C4-2B (cell line): Measurements from ENCODE around the gene TMEM184A.

Source experiments
- ZFX ChIP-seq: fragments of 450-650 bp; IDR thresholded peaks from 2 replicates; pipeline ENCODE4 v1.6.1; 2017
- TF ChIP-seq, protein P1 (sequence below): fragments of 450-650 bp; conservative IDR thresholded peaks from 2 replicates; pipeline ENCODE4 v1.5.1; 2017; ENCODE audit warnings: mild to moderate bottlenecking

DNA sequence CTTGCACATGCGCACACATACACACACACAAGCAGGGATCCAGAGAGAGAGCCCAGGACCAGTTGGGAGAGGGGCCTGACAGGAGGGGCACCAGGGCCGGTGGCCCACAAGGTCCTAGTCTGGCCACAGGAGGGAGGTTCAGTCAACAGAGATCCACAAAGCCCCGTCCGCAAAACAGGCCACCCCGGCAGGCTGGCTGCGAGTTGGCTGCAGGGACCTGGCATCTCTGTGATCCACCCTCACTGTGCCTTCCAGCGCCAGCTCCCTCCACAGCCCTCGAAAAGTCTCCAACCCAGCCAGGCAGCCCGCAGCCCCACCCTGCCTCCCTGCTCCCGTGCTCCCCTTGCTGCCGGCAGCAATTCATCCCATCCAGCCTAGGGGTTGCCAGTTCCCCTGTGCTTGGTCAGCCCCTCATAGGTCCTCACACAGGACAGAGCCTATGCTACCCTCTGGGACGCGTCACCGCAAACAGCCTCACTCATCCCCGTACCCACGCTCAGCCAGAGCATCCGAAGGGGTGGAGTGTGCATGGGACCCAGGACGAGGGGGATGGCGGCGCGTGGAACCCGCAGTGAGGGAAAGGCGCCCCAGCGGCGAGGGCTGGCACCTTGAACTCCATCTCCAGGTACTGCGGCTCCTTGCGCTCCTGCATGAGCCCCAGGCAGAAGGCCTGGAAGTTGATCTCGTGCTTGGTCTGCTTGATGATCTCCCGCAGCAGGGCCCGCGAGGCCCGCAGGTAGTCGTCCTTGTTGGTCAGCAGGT, 59.3 kb downstream of the TMEM184A start:
- TF ChIP-seq, protein P1, sequence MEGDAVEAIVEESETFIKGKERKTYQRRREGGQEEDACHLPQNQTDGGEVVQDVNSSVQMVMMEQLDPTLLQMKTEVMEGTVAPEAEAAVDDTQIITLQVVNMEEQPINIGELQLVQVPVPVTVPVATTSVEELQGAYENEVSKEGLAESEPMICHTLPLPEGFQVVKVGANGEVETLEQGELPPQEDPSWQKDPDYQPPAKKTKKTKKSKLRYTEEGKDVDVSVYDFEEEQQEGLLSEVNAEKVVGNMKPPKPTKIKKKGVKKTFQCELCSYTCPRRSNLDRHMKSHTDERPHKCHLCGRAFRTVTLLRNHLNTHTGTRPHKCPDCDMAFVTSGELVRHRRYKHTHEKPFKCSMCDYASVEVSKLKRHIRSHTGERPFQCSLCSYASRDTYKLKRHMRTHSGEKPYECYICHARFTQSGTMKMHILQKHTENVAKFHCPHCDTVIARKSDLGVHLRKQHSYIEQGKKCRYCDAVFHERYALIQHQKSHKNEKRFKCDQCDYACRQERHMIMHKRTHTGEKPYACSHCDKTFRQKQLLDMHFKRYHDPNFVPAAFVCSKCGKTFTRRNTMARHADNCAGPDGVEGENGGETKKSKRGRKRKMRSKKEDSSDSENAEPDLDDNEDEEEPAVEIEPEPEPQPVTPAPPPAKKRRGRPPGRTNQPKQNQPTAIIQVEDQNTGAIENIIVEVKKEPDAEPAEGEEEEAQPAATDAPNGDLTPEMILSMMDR, result no peak
- TF ChIP-seq ZFX, result no peak
